Measurements from ENCODE around the gene LPIN3. TPM values are rescaled to one million over a fixed set of nuclear protein-coding genes. Genes with fewer than 3 reads are reported as not detected.

The LPIN3 gene
- total RNA-seq, 1 donor from 2014 or later: 1.5 TPM

GRCh38 chr20:41327178-41327577 lies 13.4 kb upstream of the LPIN3 start:
- DNase-seq: no peak

GRCh38 chr20:41329435-41330342 lies 10.9 kb upstream of the LPIN3 start:
- peak; percentile 96 for DNase-seq

DNA sequence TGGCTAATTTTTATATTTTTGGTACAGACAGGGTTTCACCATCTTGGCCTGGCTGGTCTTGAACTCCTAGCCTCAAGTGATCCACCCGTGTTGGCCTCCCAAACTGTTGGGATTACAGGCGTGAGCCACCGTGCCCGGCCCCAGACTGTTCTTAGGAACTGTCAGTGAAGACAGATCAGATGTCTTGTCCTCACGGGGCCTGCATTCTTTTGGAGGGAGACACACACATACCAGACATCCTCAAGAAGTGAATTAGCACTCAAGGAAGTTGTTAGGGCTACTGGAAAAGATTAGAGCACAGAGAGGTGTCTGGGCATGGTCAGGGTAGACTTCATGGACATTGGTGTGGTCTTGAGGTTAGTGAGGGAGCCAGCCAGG lies 10.3 kb upstream of the LPIN3 start:
- DNase-seq: no peak

GRCh38 chr20:41330941-41331340 lies 9.7 kb upstream of the LPIN3 start:
- DNase-seq: no peak

- DNase-seq: no peak
Observed at GRCh38 chr20:41331731-41332130, 8.9 kb upstream of the LPIN3 start.

GRCh38 chr20:41334036-41334435 lies 6.6 kb upstream of the LPIN3 start:
- DNase-seq: no peak

DNA sequence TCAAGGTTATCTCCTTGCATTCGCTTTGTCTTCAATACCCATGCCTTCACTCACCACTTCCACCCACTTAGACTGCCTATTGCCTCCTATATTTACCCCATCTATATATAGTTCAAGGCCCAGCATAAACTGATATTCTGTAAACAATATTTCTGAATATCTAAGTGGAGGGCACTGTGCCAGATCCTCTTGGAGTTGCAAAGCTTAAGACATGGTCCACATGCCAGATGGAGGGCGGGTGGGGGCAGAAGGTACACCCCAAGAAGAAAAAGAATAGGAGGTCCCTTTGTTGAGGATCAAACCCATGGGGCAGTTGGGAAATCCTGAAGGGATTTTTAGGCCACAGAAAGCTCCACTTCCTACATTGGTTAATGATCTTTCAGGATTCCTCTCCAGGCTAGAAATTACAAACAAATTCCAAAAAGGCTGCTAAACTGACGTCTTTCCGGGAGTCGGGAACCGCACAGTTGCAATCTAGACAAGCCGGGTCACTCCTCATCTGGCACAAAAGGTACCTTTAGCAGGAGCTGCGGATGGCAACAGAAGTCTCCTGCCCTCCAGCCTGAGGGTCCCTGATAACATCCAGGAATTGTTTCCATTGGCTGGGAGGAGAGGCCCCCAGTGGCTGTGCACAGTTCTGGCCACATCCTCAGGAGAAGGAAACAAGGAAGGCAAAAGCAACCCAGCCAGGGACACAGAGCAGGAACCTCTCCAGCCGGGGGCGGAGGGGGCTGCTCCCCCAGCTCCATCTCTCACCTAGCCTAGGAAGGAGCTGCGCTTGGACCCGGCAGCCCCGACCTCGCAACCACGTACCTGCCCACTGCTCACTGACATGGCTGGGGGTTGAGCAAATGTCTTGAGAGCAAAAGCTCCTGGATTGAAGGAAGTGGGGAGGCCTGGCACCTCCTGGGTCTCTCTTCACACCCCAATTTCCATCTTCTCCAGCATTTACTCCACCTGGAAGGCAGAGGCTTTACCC lies 5.9 kb upstream of the LPIN3 start:
- DNase-seq: peak; percentile 52

- no peak for DNase-seq
Observed at GRCh38 chr20:41335591-41335990, 5.0 kb upstream of the LPIN3 start.

DNA sequence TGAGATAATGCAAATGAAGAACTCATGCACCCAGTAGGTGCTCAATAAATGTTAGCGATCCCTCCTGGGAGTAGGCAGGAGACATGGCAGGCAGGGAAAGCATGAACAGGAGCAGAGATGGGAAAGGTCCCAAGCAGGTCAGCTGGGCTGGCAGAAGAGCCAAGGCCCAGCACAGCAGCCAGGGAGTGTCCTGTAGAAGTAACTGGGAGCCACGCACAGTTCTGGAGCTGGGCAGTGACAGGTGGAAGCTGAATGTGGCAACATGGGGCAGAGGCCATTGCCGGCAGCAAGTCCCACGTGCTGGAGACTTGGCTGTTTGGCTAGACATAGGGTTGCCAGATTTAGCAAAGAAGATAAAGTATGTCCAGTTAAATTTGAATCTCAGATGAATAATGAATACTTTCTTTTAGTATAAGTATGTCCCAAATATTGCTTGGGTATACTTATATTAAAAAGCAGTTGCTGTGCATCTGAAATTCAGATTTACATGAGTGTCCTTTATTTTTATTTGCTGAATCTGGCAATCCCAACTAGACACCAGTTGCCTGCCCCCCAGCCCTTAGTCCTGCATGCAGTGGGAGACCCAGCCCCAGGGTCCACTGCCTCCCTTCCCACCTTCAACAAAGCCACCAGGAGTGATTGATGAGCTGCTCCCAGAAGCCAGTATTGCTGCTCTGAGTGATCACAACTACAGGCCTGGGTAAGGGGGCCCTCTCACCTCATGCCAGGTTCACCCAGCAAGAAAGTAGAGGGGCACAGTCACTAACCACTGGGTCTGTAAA lies 3.7 kb upstream of the LPIN3 start:
- DNase-seq: no peak

DNA sequence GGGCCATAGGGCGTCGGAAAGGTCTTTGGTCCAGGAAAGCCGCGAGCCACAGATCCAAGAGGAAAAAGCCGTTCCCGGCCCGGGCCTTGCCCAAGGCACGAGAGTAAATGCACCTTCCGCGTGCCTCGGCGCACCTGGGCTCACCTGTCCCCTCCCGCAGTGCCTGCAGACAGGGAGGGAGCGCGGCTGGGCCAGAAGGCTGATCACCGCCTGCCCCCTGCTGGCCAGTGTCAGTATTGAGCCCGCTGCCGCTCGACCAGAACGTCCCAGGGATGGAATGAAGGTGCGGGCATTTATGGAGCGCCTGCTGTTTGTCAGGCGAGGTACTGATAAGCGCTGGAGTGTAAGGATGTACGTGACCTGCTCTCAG lies 679 bp upstream of the LPIN3 start:
- DNase-seq: peak; percentile 82

GRCh38 chr20:41342474-41343464 lies 2.1 kb downstream of the LPIN3 start:
- DNase-seq: no peak

GRCh38 chr20:41344477-41344876 lies 3.9 kb downstream of the LPIN3 start:
- no peak for DNase-seq

- DNase-seq: no peak
Observed at GRCh38 chr20:41344938-41345728, 4.5 kb downstream of the LPIN3 start.

DNA sequence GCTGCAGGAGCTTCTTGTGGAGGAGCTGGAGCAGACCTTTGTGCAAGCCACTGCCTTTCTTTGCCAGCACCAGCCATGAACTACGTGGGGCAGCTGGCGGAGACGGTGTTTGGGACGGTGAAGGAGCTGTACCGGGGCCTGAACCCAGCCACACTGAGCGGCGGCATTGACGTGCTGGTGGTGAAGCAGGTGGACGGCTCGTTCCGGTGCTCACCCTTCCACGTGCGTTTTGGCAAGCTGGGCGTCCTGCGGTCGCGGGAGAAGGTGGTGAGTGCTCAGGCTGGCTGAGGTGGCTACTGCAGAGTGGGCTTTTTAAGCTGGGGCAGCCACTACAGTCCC lies 5.1 kb downstream of the LPIN3 start:
- no peak for DNase-seq

GRCh38 chr20:41347523-41348429 lies 7.2 kb downstream of the LPIN3 start:
- no peak for DNase-seq

DNA sequence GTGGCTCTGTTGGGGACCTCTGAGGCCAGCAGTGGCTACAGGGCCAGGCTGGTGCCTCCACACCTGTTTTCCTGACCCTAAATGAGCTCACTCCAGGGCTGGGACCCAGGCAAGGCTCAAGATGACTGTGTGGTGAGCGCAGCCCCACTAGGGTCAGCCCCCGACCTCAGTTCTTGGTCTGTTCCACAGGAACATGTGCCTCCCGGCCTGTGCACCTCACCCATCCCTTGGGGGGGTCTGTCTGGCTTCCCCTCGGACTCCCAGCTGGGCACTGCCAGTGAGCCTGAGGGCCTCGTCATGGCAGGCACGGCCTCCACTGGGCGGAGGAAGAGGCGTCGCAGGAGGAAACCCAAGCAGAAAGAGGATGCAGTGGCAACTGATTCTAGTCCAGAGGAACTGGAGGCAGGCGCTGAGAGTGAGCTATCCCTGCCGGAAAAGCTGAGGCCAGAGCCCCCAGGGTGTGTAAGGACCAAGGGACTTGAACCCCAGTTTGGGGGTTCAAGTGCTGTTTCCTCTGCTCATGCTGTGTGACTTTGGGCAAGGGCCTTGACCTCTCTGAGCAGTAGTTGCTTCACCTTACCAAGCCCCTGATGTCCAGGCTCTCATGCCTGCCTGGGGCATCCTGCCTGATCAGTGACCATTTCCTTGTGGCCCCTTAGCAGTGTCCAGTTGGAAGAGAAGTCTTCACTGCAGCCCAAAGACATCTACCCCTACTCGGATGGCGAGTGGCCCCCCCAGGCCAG lies 8.0 kb downstream of the LPIN3 start:
- no peak for DNase-seq

- DNase-seq: no peak
Observed at GRCh38 chr20:41349266-41349665, 8.6 kb downstream of the LPIN3 start.

DNA sequence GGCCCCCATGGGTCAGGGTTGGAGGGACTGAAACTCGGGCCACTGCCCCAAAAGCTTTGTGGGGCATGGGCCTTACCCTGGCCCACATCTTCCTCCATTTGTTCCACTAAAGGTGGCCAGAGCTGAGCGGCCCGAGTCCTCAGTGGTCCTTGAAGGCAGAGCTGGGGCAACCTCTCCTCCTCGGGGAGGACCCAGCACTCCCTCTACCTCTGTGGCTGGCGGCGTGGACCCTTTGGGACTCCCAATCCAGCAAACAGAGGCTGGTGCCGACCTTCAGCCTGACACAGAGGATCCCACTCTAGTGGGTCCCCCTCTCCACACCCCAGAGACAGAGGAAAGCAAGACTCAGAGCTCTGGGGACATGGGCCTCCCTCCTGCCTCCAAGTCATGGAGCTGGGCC lies 9.3 kb downstream of the LPIN3 start:
- no peak for DNase-seq

GRCh38 chr20:41350408-41350962 lies 9.9 kb downstream of the LPIN3 start:
- no peak for DNase-seq
